H1 (cell line): ENCODE results near the gene BAIAP2. TPM values are rescaled to one million over a fixed set of nuclear protein-coding genes. Genes with fewer than 3 reads are reported as not detected.
A peak's percentile ranks its signal among the peaks of the same experiment; 100 is the strongest.

ENCODE experiments used
- CTCF ChIA-PET: fragments of 300-600 bp; sonication (Branson Sonifier 250); formaldehyde crosslinking; loops from one replicate; lab custom pipeline; 2021; ENCODE audit not compliant: partially characterized antibody; lab: Charles Lee
- POLR2A ChIA-PET: fragments of 300-600 bp; sonication (Branson Sonifier 250); formaldehyde crosslinking; loops from one replicate; lab custom pipeline; 2021; ENCODE audit warnings: inconsistent platforms; ENCODE audit not compliant: partially characterized antibody; lab: Charles Lee
- DNase-seq, 2 experiments: peaks; one replicate each; pipeline versions ENCODE4 v3.0.0 to v3.0.0-alpha.2; 2010 to 2022; ENCODE audit warnings: low spot score in 2 of 2, low read depth in 1 of 2, mixed read lengths in 1 of 2
- FAIRE-seq: peaks from 2 replicates; lab custom pipeline; 2011; peaks lifted over from hg19 to GRCh38; lab: Jason Lieb, UNC
- H2AFZ ChIP-seq: 2 replicates; pipeline ENCODE4 v1.8.1; 2012; ENCODE audit warnings: low read length, inconsistent platforms
- H2AK5ac ChIP-seq: 2 replicates; pipeline ENCODE4 v1.6.1; 2013; ENCODE audit warnings: low read depth, low read length
- H2BK120ac ChIP-seq: replicated peaks from 2 replicates; pipeline ENCODE3; 2013; ENCODE audit warnings: low read depth, low read length, inconsistent platforms
- H2BK12ac ChIP-seq: 2 replicates; pipeline ENCODE4 v1.6.1; 2013; ENCODE audit warnings: low read depth, low read length
- H2BK15ac ChIP-seq: 2 replicates; pipeline ENCODE4 v1.6.1; 2013; ENCODE audit warnings: low read length
- H2BK20ac ChIP-seq: 2 replicates; pipeline ENCODE4 v1.6.1; 2013; ENCODE audit warnings: low read length
- H2BK5ac ChIP-seq: 2 replicates; pipeline ENCODE4 v1.6.1; 2013; ENCODE audit warnings: low read depth, low read length
- H3K14ac ChIP-seq: 2 replicates; pipeline ENCODE4 v1.6.1; 2013; ENCODE audit warnings: inconsistent platforms; ENCODE audit not compliant: insufficient read length
- H3K18ac ChIP-seq: 2 replicates; pipeline ENCODE4 v1.6.1; 2013; ENCODE audit warnings: low read length; ENCODE audit errors: extremely low read depth
- H3K23ac ChIP-seq: 2 replicates; pipeline ENCODE4 v1.6.1; 2013; ENCODE audit warnings: inconsistent platforms; ENCODE audit not compliant: insufficient read length
- H3K23me2 ChIP-seq: 2 replicates; pipeline ENCODE4 v1.6.1; 2013; ENCODE audit warnings: low read depth, low read length
- H3K27ac ChIP-seq: 2 replicates; pipeline ENCODE4 v1.6.1; 2011; ENCODE audit warnings: low read depth, low read length, inconsistent platforms
- H3K27me3 ChIP-seq, 4 experiments: replicated peaks in 1 of 4; 1 replicate in 1 of 4; 2 replicates in 3 of 4; pipeline versions ENCODE4 v1.6.1 to v1.8.1; 2011 to 2013; ENCODE audit warnings: low read length in 3 of 4, mild to moderate bottlenecking in 3 of 4, inconsistent platforms in 2 of 4, mixed read lengths in 2 of 4, moderate library complexity in 1 of 4; ENCODE audit not compliant: control insufficient read depth in 3 of 4, insufficient read depth in 3 of 4; ENCODE audit errors: extremely low read depth in 1 of 4
- H3K36me3 ChIP-seq, 4 experiments: 2 replicates each; pipeline versions ENCODE4 v1.6.1 to v1.8.1; 2011 to 2013; ENCODE audit warnings: mild to moderate bottlenecking in 4 of 4, low read length in 3 of 4, moderate library complexity in 2 of 4, control low read depth in 1 of 4, inconsistent platforms in 1 of 4; ENCODE audit not compliant: insufficient read depth in 4 of 4, control insufficient read depth in 2 of 4
- H3K4ac ChIP-seq: replicated peaks from 2 replicates; pipeline ENCODE3; 2013; ENCODE audit warnings: low read length, low read depth, mixed read lengths, inconsistent platforms; ENCODE audit not compliant: insufficient read length
- H3K4me1 ChIP-seq, 4 experiments: replicated peaks in 1 of 4; 1 replicate in 1 of 4; 2 replicates in 3 of 4; pipeline versions ENCODE4 v1.6.1 to v1.8.1; 2011 to 2013; ENCODE audit warnings: low read length in 3 of 4, inconsistent platforms in 2 of 4, mixed read lengths in 1 of 4; ENCODE audit not compliant: insufficient read depth in 4 of 4, control insufficient read depth in 3 of 4
- H3K4me2 ChIP-seq, 2 experiments: 2 replicates each; pipeline versions ENCODE4 v1.6.1 to v1.8.1; 2011 to 2013; ENCODE audit warnings: low read depth in 2 of 2, low read length in 2 of 2, control low read depth in 1 of 2, inconsistent platforms in 1 of 2, mild to moderate bottlenecking in 1 of 2; ENCODE audit not compliant: insufficient read depth in 1 of 2
- H3K4me3 ChIP-seq, 4 experiments: fragments of 200-600, 300-600 bp in 1 of 4; sonication (generic), shearing (Covaris generic), sonication (Bioruptor Twin) in 1 of 4; 2 replicates each; pipeline versions ENCODE4 v1.5.1 to v1.8.1; 2011 to 2016; ENCODE audit warnings: low read length in 4 of 4, low read depth in 3 of 4, control low read depth in 2 of 4, inconsistent platforms in 2 of 4, mild to moderate bottlenecking in 2 of 4, mixed read lengths in 1 of 4, moderate library complexity in 1 of 4; ENCODE audit not compliant: insufficient read depth in 2 of 4; ENCODE audit errors: extremely low read depth in 1 of 4
- H3K56ac ChIP-seq: replicated peaks from 2 replicates; pipeline ENCODE3; 2013; ENCODE audit warnings: low read depth, mild to moderate bottlenecking, mixed read lengths, low read length, inconsistent platforms; ENCODE audit not compliant: insufficient read length
- H3K79me1 ChIP-seq: 2 replicates; pipeline ENCODE4 v1.6.1; 2013; ENCODE audit warnings: low read depth, low read length, control low read depth
- H3K79me2 ChIP-seq, 2 experiments: 2 replicates each; pipeline versions ENCODE4 v1.6.1 to v1.8.1; 2012 to 2013; ENCODE audit warnings: low read length in 2 of 2, mild to moderate bottlenecking in 2 of 2, inconsistent platforms in 1 of 2; ENCODE audit not compliant: insufficient read depth in 2 of 2, control insufficient read depth in 1 of 2
- H3K9ac ChIP-seq, 4 experiments: replicated peaks in 1 of 4; 1 replicate in 1 of 4; 2 replicates in 3 of 4; pipeline versions ENCODE4 v1.6.1 to v1.8.1; 2011 to 2013; ENCODE audit warnings: low read depth in 3 of 4, low read length in 3 of 4, control low read depth in 2 of 4, mild to moderate bottlenecking in 2 of 4, moderate library complexity in 2 of 4, inconsistent platforms in 1 of 4; ENCODE audit errors: extremely low read depth in 1 of 4
- H3K9me3 ChIP-seq, 2 experiments: 2 replicates each; pipeline versions ENCODE4 v1.6.1 to v1.8.1; 2012 to 2013; ENCODE audit warnings: mild to moderate bottlenecking in 2 of 2, moderate library complexity in 2 of 2, control low read depth in 1 of 2, inconsistent platforms in 1 of 2, low read depth in 1 of 2, low read length in 1 of 2, mixed read lengths in 1 of 2; ENCODE audit not compliant: insufficient read depth in 2 of 2
- H4K20me1 ChIP-seq, 2 experiments: replicated peaks in 1 of 2; 2 replicates each; pipeline versions ENCODE3 to v1.8.1; 2011 to 2013; ENCODE audit warnings: inconsistent platforms in 2 of 2, low read length in 2 of 2, mild to moderate bottlenecking in 1 of 2; ENCODE audit not compliant: insufficient read depth in 2 of 2, control insufficient read depth in 1 of 2
- H4K5ac ChIP-seq: 2 replicates; pipeline ENCODE4 v1.6.1; 2013; ENCODE audit warnings: low read length, low read depth, mixed read lengths, inconsistent platforms; ENCODE audit not compliant: insufficient read length
- H4K8ac ChIP-seq: 2 replicates; pipeline ENCODE4 v1.8.0; 2013; ENCODE audit warnings: mild to moderate bottlenecking, moderate library complexity, low read length, inconsistent platforms; ENCODE audit not compliant: insufficient read depth; ENCODE audit errors: extremely low read depth
- H4K91ac ChIP-seq: replicated peaks from 2 replicates; pipeline ENCODE3; 2013; ENCODE audit warnings: low read length, mixed read lengths, inconsistent platforms; ENCODE audit not compliant: insufficient read length
- CEBPB ChIP-seq: IDR thresholded peaks from 2 replicates; pipeline ENCODE4 v1.6.1; 2012; ENCODE audit warnings: low read depth, low read length
- CREB1 ChIP-seq: IDR thresholded peaks from 2 replicates; pipeline ENCODE4 v1.6.1; 2012; ENCODE audit warnings: inconsistent platforms
- GABPA ChIP-seq: IDR thresholded peaks from 2 replicates; pipeline ENCODE4 v1.6.1; 2011; ENCODE audit warnings: mild to moderate bottlenecking, low read length, moderate library complexity, borderline replicate concordance; ENCODE audit not compliant: insufficient read depth
- JUN ChIP-seq: IDR thresholded peaks from 2 replicates; pipeline ENCODE4 v1.6.1; 2011; ENCODE audit warnings: low read depth, mild to moderate bottlenecking, improper control_type of control experiment, low read length
- KDM1A ChIP-seq: fragments of 200-600, 300-600 bp; sonication (generic); IDR thresholded peaks from 2 replicates; pipeline ENCODE4 v1.7.1; 2016; ENCODE audit warnings: mild to moderate bottlenecking, low read length, borderline replicate concordance
- POLR2A ChIP-seq, 2 experiments: IDR thresholded peaks; 1 replicate in 1 of 2; 2 replicates in 1 of 2; pipeline ENCODE4 v1.6.1; 2011; ENCODE audit warnings: low read depth in 2 of 2, low read length in 2 of 2, mild to moderate bottlenecking in 2 of 2; ENCODE audit errors: control extremely low read depth in 1 of 2
- POU5F1 ChIP-seq: IDR thresholded peaks from 2 replicates; pipeline ENCODE4 v1.6.1; 2011; ENCODE audit warnings: low read depth, mild to moderate bottlenecking, low read length, moderate library complexity
- RAD21 ChIP-seq, 2 experiments: IDR thresholded peaks in 1 of 2; conservative IDR thresholded peaks in 1 of 2; 2 replicates each; pipeline ENCODE4 v1.6.1; 2011; ENCODE audit warnings: low read depth in 2 of 2, low read length in 2 of 2, improper control_type of control experiment in 1 of 2, inconsistent platforms in 1 of 2, mild to moderate bottlenecking in 1 of 2, moderate library complexity in 1 of 2
- RNF2 ChIP-seq: fragments of 200-900, 300-1000 bp; sonication (generic); IDR thresholded peaks from 2 replicates; pipeline ENCODE4 v1.7.1; 2016; ENCODE audit warnings: borderline replicate concordance, low read depth, mild to moderate bottlenecking, antibody characterized with exemption, low read length; ENCODE audit not compliant: poor library complexity, severe bottlenecking; ENCODE audit errors: missing control alignments
- SIN3A ChIP-seq, 2 experiments: IDR thresholded peaks in 1 of 2; conservative IDR thresholded peaks in 1 of 2; 2 replicates each; pipeline ENCODE4 v1.6.1; 2011 to 2012; ENCODE audit warnings: low read length in 2 of 2, improper control_type of control experiment in 1 of 2, low read depth in 1 of 2, mild to moderate bottlenecking in 1 of 2
- SRF ChIP-seq: IDR thresholded peaks from 2 replicates; pipeline ENCODE4 v1.6.1; 2011; ENCODE audit warnings: mild to moderate bottlenecking, low read depth, low read length, moderate library complexity
- TBP ChIP-seq: IDR thresholded peaks from 2 replicates; pipeline ENCODE4 v1.6.1; 2011; ENCODE audit warnings: low read depth, low read length, improper control_type of control experiment
- YY1 ChIP-seq: IDR thresholded peaks from 2 replicates; pipeline ENCODE4 v1.6.1; 2011; ENCODE audit warnings: low read depth, mild to moderate bottlenecking, low read length
- WGBS, 2 experiments: shearing (Covaris generic) in 1 of 2; methylation state at CpG; one replicate each; pipeline versions ENCODE4 v1.1.6 to v1.1.7; 2013 to 2015; ENCODE audit warnings: low lambda C conversion rate in 2 of 2, mixed read lengths in 2 of 2, inconsistent platforms in 1 of 2, low coverage in 1 of 2, missing lambda C conversion rate in 1 of 2; ENCODE audit not compliant: insufficient replicate concordance in 2 of 2, insufficient coverage in 1 of 2, insufficient read length in 1 of 2; ENCODE audit errors: extremely low coverage in 1 of 2, missing lambda C conversion rate in 1 of 2; 5-methylcytosine and 5-hydroxymethylcytosine counted together
- polyA plus RNA-seq, 7 experiments: library from polyadenylated mRNA; depleted of rRNA in 3 of 7; stranded (reverse) in 5 of 7; unstranded in 2 of 7; fragments of >200 nt in 5 of 7; fragments of 200-250 nt in 2 of 7; gene quantifications; 1 replicate in 5 of 7; 2 replicates in 1 of 7; 4 replicates in 1 of 7; pipeline versions ENCODE4 v1.2.1 to v1.2.3, GENCODE V29; 2011 to 2013; ENCODE audit warnings: missing spikeins in 2 of 7, mixed read lengths in 2 of 7
- total RNA-seq: library from RNA; stranded (reverse); fragmentation: NEBNext Ultra II Directional; extraction: Animal tissue kit (Norgen Biotek cat#: 25700); gene quantifications from 2 replicates; pipeline ENCODE4 v1.2.1, GENCODE V29; 2021

The BAIAP2 gene
- total and polyA plus RNA-seq, 2 of the 8 experiments (the other 6 are each of a cell fraction or from before 2014, with no cell fraction given) = 10.0 to 22.8 TPM

- no peak overlapping the region for H2BK120ac ChIP-seq
- no peak for FAIRE-seq
- H3K14ac ChIP-seq = no peak overlapping the region
- no peaks in the 10 kb centered on the region for H3K23me2 ChIP-seq
- no peak overlapping the region for H3K4me2 ChIP-seq
- H3K79me1 ChIP-seq = peaks cover 11% of the 10 kb centered on the region; the same call in 1 of the 2 replicates
- DNase-seq = no peak
- no peak overlapping the region for H3K56ac ChIP-seq
- H3K27ac ChIP-seq = no peak overlapping the region
- no peak overlapping the region for H4K5ac ChIP-seq
- H3K4me1 ChIP-seq = peaks cover 0 to 10% (median 3%) of the 10 kb centered on the region in 4 experiments; a peak in 4 of 7 replicates
- ChIA-PET POLR2A (interaction anchor here (0.6 to 2.0 kb wide), 2 partner anchors 42 to 674 kb away, joined by 3 to 4 read pairs; no protein-coding TSS in a partner anchor), CTCF (interaction anchor here (0.7 to 1.9 kb wide), 5 partner anchors 13 to 73 kb away, joined by 3 to 8 read pairs (median 4); no protein-coding TSS in a partner anchor)
- H3K4me3 ChIP-seq = no peak overlapping the region
- peaks cover 2 to 8% of the 10 kb centered on the region in 2 experiments for H4K20me1 ChIP-seq
- H2BK15ac ChIP-seq = no peak overlapping the region
- H3K23ac ChIP-seq = no peak overlapping the region
- H3K18ac ChIP-seq = no peak overlapping the region
- no peak overlapping the region for H4K91ac ChIP-seq
- H4K8ac ChIP-seq = peak overlapping the region; percentile 80
- no peak overlapping the region for H2AFZ ChIP-seq
- no peak overlapping the region for H3K4ac ChIP-seq
- H3K36me3 ChIP-seq = no peaks in the 10 kb centered on the region; a peak in 1 of 8 replicates
- no peaks in the 10 kb centered on the region for H3K9me3 ChIP-seq
- H3K79me2 ChIP-seq = no peaks in the 10 kb centered on the region
- no peaks in the 10 kb centered on the region for H3K27me3 ChIP-seq
- H2BK5ac ChIP-seq = no peak overlapping the region
- H2BK12ac ChIP-seq = no peak overlapping the region
- no peak overlapping the region for H3K9ac ChIP-seq
- H2BK20ac ChIP-seq = no peak overlapping the region
- 88% methylated on average over 23 of the region's 25 CpGs; no CpG with 5 or more reads in 1 of the 2 experiments for WGBS, 2 experiments
- no peak overlapping the region for H2AK5ac ChIP-seq
- TF ChIP-seq CEBPB = no peak
- no peak for TF ChIP-seq SIN3A (conservative IDR thresholded peaks at IDR 0.05 in 1 of 2, IDR thresholded peaks at IDR 0.05 in 1 of 2; ENCODE audit: low read depth in 1 of 2, low read length in 2 of 2)
- TF ChIP-seq RAD21 (IDR thresholded peaks at IDR 0.05 in 1 of 2, conservative IDR thresholded peaks at IDR 0.05 in 1 of 2; ENCODE audit: low read depth in 2 of 2, low read length in 2 of 2) = no peak
- no peak for TF ChIP-seq KDM1A
- TF ChIP-seq JUN = no peak
- TF ChIP-seq POLR2A (IDR thresholded peaks at IDR 0.05; ENCODE audit: control extremely low read depth in 1 of 2, low read depth in 2 of 2, low read length in 2 of 2) = no peak
- TF ChIP-seq SRF = no peak
- no peak for TF ChIP-seq YY1
- no peak for TF ChIP-seq RNF2
- TF ChIP-seq TBP = no peak
- no peak for TF ChIP-seq GABPA
- TF ChIP-seq POU5F1 = no peak
- no peak for TF ChIP-seq CREB1
Measured at GRCh38 chr17:81070541-81071246, 35.7 kb downstream of the BAIAP2 start.
